GM19468 (cell line): ENCODE results near the gene FCRL6.

ENCODE experiments used
- ATAC-seq: cut with Tn5 transposase; IDR thresholded peaks from one replicate; pipeline ENCODE4 v1.9.1; 2021; ENCODE audit warnings: mild to moderate bottlenecking, moderate library complexity, moderate number of reproducible peaks; ENCODE audit not compliant: unreplicated experiment; ENCODE audit errors: extremely low read depth

FCRL6 gene

DNA sequence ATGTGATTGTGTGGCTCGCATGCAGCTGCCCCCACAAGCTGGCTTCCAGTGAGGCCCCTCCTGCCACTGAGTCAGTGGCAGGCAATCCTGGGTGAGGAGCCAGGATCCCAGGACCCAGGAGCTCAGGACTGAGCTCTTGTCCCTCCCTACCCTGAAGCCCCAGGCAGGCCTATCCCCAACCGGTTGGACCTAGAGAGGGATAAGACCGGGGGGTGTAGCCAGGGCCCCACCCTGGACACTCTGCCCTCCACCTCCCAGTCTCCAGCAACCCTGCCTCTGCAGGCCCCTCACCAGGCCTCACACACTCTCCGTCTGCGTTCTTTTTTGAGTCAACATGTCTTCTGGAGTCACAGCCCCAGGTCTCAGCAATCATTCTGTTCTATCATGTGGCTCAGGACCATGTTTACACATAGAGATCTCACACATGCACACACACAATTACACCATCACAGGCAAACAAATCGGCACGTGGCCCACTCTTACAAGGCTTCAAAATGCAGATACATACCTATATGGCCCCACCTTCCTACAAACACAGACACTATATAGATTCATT is 57.7 kb downstream of the FCRL6 start:
- no peak for ATAC-seq

DNA sequence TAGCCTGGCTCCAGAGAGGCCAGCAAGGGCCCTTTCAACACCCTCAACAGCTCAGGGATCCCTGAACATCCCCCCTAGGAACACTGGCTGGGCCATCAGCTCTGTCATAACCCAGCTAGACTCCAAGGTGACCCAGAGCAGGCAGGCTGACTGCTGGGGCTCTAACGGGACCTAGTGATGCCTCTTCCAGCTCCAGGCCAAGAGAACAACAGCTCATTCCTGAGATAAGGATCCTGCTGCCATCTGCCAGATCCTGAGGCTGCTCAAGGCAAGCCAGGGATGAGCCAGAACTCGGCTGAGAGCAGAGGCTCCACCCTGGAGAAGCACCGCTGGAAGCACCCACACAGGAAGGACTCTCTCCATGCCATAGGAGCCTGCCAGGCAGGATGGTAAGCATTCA is 58.3 kb downstream of the FCRL6 start:
- ATAC-seq, result no peak

DNA sequence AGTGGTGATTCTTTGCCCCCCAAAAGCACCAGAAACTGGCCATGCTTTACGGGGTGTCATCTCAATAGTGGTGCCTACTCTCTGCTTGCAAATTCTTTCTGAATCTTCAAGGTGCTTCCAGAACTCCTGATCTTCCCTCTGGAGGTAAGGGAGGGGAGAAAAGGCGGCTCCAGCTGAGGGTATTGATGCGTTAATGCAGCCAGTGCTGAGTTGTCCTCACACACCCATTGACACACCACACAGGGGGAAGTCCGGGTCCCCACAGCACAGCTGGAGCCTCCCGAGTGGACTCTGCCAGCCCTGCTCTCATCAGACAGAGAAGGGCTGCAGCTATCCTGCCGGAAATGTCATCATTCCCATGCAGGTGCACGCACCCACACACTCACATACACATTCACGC is 59.1 kb downstream of the FCRL6 start:
- ATAC-seq, result no peak

- ATAC-seq, result no peak
Measured at GRCh38 chr1:159862031-159862430, 59.9 kb downstream of the FCRL6 start.

GRCh38 chr1:159862557-159862956 is 60.4 kb downstream of the FCRL6 start, which contains the start of gene VSIG8:
TSS of gene VSIG8 (minus strand) at chr1:159862657. CDS start at chr1:159862521, 136 bp downstream.
- no peak for ATAC-seq

DNA sequence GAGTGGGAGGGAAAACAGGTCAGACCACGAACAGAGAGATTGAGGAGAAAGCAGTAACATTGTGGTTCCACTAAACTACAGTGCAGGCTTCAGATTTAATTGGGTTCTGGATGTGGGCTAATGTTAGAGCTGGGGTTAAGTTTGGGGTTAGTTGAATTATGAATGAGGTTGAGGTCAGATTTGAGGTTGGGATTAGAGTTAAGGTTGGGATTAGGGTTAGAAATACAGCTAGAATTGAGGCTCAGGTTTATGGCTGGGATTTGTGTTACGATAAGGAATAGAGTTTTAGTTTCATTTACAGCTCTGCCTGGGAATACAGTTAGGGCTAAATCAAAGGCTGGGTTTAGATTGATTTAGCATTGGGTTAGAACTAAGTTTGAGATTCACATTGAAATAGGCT is 62.1 kb downstream of the FCRL6 start:
- no peak for ATAC-seq
